NCI-H510A (cell line): ENCODE results near the gene OPRM1.

Source experiments
- DNase-seq: peaks from one replicate; lab custom pipeline; 2025; lab: John Stamatoyannopoulos, UW

Gene OPRM1

GRCh38 chr6:154242617-154243357, 203.7 kb downstream of the OPRM1 start:
- DNase-seq: no peak

GRCh38 chr6:154243793-154244750, 205.0 kb downstream of the OPRM1 start:
- DNase-seq: no peak

- DNase-seq: no peak
These were observed 206.5 kb downstream of the OPRM1 start for GRCh38 chr6:154245506-154245905.

- no peak for DNase-seq
These were observed 207.7 kb downstream of the OPRM1 start for GRCh38 chr6:154246723-154247118.

- no peak for DNase-seq
These were observed 208.2 kb downstream of the OPRM1 start for GRCh38 chr6:154247119-154247861.

GRCh38 chr6:154249499-154250298, 210.7 kb downstream of the OPRM1 start:
- no peak for DNase-seq

GRCh38 chr6:154251116-154251515, 212.1 kb downstream of the OPRM1 start:
- no peak for DNase-seq

- no peak for DNase-seq
These were observed 213.6 kb downstream of the OPRM1 start for GRCh38 chr6:154252678-154253077.

- no peak for DNase-seq
These were observed 218.0 kb downstream of the OPRM1 start for GRCh38 chr6:154257067-154257466.

GRCh38 chr6:154258064-154258757, 219.2 kb downstream of the OPRM1 start:
- no peak for DNase-seq

GRCh38 chr6:154261688-154262397, 222.8 kb downstream of the OPRM1 start:
- no peak for DNase-seq

- DNase-seq: no peak
These were observed 227.6 kb downstream of the OPRM1 start for GRCh38 chr6:154266560-154267099.

GRCh38 chr6:154267508-154268106, 228.6 kb downstream of the OPRM1 start:
- DNase-seq: no peak

GRCh38 chr6:154268486-154268885, 229.4 kb downstream of the OPRM1 start:
- DNase-seq: no peak

GRCh38 chr6:154274168-154274567, 235.1 kb downstream of the OPRM1 start:
- DNase-seq: no peak

GRCh38 chr6:154276810-154277628, 238.0 kb downstream of the OPRM1 start:
- DNase-seq: no peak

- no peak for DNase-seq
These were observed 238.6 kb downstream of the OPRM1 start for GRCh38 chr6:154277629-154278017.

- DNase-seq: no peak
These were observed 241.5 kb downstream of the OPRM1 start for GRCh38 chr6:154280521-154280920.
